HG02885 (cell line): ENCODE data around the gene MEF2A.
"Not testable (repeated sequence)": the region's sequence is repeated elsewhere in the genome, so short reads cannot be mapped to it uniquely, and the experiment has no call there.

Experiments
- ATAC-seq: cut with Tn5 transposase; IDR thresholded peaks from one replicate; pipeline ENCODE4 v1.9.1; 2021; ENCODE audit warnings: mild to moderate bottlenecking; ENCODE audit not compliant: unreplicated experiment, poor library complexity

The MEF2A gene

GRCh38 chr15:99565299-99566156 lies at the start of gene MEF2A:
TSS of gene MEF2A (plus strand) at chr15:99565984. CDS start at chr15:99633120, 67,136 bp downstream.
- peak; percentile 50 for ATAC-seq

DNA sequence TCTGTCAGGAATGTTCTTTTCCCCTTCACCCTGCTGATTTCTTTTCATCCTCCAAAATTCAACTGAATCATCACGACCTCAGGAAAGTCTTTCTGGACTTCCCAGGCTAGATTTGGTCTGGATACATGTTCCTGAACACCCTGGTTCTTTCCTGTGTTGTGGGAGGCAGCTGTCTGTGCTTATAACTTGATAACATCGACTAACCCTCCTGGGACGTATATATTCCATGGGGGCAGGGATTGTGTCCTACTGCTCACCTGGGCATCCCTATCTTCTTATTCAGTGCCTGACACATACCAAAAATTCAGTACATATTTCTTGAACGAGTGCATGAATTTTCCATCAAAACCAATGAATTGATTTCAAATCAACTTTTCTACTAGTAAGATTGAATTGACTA lies 47.6 kb upstream of the MEF2A start:
- no peak for ATAC-seq

- ATAC-seq, result not testable (repeated sequence)
Measured at GRCh38 chr15:99519366-99519765, 46.4 kb upstream of the MEF2A start.

DNA sequence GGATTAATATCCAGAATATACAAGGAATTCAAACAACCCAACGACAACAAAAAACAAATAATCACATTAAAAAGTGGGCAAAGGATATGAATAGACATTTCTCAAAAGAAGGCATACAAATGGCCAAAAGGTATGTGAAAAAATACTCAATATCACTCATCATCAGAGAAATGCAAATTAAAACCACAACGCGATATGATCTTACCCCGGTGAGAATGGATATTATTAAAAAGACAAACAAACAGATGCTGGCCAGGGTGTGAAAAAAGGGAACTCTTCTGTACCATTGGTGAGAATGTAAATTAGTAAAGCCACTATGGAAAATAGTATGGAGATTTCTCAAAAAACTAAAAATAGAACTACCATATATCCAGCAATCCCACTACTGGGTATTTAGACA lies 43.5 kb upstream of the MEF2A start:
- peak; percentile 56 for ATAC-seq

DNA sequence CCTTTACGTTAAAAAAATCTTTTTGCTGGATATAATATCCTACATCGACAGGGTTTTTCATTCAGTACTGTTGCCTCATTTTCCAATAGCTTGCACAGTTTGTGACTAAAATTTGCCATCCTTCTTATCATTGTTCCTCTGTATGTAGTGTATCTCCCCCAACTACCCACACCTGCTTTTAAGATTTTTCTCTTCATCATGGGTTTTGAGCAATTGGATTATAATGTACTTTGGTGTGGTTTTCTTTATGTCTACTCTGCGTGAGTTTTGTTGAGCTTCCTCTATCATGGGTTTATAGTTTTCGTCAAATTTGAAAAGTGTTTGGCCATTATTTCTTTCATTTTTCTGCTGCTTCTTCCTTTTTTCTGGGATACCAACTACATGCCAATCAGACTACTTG lies 39.6 kb upstream of the MEF2A start:
- no peak for ATAC-seq

- no peak for ATAC-seq
Measured at GRCh38 chr15:99526671-99527070, 39.1 kb upstream of the MEF2A start.

- no peak for ATAC-seq
Measured at GRCh38 chr15:99536422-99537040, 29.3 kb upstream of the MEF2A start.

GRCh38 chr15:99537344-99537743 lies 28.4 kb upstream of the MEF2A start:
- ATAC-seq, result no peak

- no peak for ATAC-seq
Measured at GRCh38 chr15:99538261-99538660, 27.5 kb upstream of the MEF2A start.

GRCh38 chr15:99542828-99543227 lies 23.0 kb upstream of the MEF2A start:
- no peak for ATAC-seq

GRCh38 chr15:99545605-99546004 lies 20.2 kb upstream of the MEF2A start:
- ATAC-seq, result no peak

GRCh38 chr15:99546441-99547100 lies 19.2 kb upstream of the MEF2A start:
- no peak for ATAC-seq

DNA sequence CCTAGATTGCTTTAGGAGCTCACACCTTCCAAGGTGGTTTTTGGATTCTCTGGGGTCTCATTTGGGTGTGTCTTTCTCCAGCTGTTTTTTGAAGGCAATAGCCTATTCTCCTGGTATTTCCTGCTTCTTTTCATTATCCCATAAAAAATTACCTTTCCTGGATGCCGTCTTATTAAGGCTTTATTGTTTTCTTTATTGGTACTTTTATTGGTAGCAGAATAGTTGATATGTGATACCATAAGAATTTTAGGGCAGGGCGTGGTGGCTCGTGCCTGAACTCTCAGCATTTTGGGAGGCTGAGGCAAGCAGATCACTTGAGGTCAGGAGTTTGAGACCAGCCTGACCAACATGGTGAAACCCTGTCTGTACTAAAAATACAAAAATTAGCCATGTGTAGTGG lies 18.3 kb upstream of the MEF2A start:
- no peak for ATAC-seq

- no peak for ATAC-seq
Measured at GRCh38 chr15:99550077-99550476, 15.7 kb upstream of the MEF2A start.

- no peak for ATAC-seq
Measured at GRCh38 chr15:99552111-99552510, 13.7 kb upstream of the MEF2A start.

DNA sequence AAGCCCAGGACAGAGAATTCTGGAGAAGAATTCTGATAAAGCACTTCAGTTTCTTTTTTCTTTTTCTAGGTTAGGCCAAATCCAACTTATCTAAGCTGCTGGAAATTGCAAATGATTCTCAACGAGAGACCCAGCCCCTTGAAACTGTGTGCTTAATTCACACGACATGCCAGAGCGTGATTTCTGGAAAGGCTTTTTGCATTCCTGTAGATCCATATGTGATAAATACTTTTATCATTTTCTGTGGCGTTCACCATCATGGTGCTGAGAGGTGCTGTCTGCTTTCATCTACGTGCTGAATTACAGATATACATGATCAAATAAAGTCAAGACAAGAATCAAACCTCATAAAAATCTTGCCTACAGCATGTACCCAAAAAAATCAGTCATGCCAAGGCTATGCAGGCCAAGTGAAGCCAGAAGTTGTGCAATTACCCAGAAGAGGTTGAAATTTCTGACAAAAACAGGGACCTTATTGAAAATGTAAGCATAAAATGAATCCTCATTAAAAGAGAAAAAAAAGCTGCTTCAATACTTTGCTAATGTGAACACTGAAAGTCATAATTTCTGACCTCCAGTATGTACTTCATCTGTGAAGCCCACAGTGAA lies 10.8 kb upstream of the MEF2A start:
- ATAC-seq, result no peak

DNA sequence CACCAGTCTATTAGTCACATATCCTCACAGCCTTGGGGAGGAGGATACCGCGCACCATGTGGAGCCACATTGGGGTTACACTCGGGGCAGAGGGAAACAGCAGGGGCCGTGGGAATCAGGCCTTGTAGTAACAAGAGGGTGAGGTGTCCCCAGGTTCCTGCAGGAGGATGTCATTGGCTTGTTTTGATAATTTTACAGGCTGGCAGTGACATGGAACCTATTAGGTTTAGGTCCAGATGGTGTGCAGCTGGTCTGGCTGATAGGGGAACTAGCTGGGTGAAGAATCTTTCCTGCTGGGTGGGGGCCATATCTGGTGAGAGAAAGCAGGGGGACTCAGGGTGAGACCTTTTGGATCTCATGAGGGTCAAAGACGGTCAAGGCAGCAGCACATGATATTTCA lies 9.8 kb upstream of the MEF2A start:
- no peak for ATAC-seq

DNA sequence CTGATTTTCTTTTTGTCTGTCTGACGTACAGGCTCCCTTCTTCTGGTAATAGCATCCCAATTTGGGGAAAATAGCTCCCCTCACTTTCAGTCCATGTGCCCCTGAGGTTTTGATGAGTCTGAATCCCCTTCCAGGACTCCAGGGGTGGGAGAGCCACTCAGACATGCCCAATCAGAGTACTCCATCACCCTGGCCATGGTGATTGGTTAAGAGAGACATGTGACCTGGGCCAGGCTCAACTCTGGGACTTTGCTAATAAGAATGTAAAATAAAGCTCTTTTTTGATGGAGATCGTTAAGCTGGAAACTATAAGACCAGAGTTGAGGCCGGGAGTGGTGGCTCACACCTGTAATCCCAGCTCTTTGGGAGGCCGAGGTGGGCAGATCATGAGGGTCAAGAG lies 9.2 kb upstream of the MEF2A start:
- ATAC-seq, result no peak

GRCh38 chr15:99558084-99558483 lies 7.7 kb upstream of the MEF2A start:
- no peak for ATAC-seq

DNA sequence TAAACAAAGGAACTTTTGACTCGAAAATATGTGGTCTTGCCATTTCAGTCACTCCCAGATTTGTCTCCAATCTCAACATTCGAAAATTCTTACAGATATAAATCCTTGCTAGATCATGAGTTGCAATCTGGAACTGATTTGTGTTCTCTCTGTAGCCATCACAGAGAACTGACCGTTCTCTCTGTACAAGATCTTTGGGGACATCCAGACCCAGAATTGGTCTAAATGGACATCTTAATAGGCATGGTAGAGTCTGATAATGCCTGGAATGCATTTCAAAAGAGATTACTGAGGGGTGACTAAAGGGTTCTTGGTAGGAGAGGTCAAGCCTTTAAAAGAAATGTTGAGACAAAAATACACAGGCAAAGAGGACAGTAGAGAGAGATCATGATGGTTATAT lies 7.2 kb upstream of the MEF2A start:
- ATAC-seq, result no peak
